ENCODE results near the gene BTNL8.
"Not testable (repeated sequence)": the region's sequence is repeated elsewhere in the genome, so short reads cannot be mapped to it uniquely, and the experiment has no call there.

Gene BTNL8

GRCh38 chr5:180875860-180876426 lies 23.0 kb upstream of the BTNL8 start:
- no peak for DNase-seq

DNA sequence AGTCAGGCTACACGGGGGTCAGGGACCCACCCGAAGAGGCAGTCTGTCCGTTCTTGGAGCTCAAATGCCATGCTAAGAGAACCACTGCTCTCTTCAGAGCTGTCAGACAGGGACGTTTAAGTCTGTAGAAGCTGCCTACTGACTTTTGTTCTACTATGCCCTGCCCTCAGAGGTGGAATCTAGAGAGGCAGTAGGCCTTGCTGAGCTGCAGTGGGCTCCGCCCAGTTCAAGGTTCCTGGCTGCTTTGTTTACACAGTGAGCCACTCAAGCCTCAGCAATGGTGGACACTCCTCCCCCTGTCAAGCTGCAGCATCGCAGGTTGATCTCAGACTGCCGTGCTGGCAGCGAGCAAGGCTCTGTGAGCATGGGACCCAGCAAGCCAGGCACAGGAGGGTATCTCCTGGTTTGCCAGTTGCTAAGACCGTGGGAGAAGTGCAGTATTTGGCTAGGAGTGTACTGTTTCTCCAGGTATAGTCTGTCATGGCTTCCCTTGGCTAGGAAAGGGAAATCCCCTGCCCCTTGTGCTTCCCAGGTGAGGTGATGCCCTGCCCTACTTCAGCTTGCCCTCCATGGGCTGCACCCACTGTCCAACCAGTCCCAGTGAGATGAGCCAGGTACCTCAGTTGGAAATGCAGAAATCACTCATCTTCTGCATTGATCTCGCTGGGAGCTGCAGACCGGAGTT lies 13.0 kb upstream of the BTNL8 start:
- DNase-seq: not testable (repeated sequence)

DNA sequence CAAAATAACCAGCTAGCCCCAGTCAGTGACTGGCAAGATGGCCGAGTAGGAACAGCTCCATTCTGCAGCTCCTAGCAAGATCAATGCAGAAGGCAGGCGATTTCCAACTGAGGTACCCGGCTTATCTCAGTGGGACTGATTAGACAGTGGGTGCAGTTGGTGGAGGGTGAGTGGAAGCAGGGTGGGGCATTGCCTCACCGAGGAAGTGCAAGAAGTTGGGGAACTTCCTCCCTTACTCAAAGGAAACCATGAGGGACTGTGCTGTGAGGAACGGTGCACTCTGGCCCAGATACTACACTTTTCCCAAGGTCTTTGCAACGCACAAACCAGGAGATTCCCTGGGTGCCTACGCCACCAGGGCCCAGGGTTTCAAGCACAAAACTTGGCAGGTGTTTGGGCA lies 9.6 kb upstream of the BTNL8 start:
- DNase-seq: no peak

DNA sequence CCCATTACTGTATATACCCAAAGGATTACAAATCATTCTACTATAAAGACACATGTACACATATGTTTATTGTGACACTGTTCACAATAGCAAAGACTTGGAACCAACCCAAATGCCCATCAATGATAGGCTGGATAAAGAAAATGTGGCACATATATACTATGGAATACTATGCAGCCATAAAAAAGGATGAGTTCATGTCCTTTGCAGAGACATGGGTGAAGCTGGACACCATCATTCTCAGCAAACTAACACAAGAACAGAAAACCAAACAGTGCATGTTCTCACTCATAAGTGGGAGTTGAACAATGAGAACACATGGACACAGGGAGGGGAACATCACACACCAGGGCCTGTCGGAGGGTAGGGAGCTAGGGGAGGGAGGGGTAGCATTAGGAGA lies 3.6 kb upstream of the BTNL8 start:
- DNase-seq: not testable (repeated sequence)

GRCh38 chr5:180900178-180900577 lies 1.2 kb downstream of the BTNL8 start:
- no peak for DNase-seq

- no peak for DNase-seq
Observed at GRCh38 chr5:180901319-180902009, 2.5 kb downstream of the BTNL8 start.

DNA sequence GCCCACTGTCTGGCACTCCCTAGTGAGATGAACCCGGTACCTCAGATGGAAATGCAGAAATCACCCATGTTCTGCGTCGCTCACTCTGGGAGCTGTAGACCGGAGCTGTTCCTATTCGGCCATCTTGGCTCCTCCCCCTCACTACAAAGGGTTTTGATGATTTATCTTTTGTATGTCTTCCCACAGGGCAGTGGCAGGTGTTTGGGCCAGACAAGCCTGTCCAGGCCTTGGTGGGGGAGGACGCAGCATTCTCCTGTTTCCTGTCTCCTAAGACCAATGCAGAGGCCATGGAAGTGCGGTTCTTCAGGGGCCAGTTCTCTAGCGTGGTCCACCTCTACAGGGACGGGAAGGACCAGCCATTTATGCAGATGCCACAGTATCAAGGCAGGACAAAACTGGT lies 9.4 kb downstream of the BTNL8 start:
- DNase-seq: no peak

- no peak for DNase-seq
Observed at GRCh38 chr5:180908998-180909731, 10.2 kb downstream of the BTNL8 start.

- DNase-seq: no peak
Observed at GRCh38 chr5:180909782-180910181, 10.8 kb downstream of the BTNL8 start.

DNA sequence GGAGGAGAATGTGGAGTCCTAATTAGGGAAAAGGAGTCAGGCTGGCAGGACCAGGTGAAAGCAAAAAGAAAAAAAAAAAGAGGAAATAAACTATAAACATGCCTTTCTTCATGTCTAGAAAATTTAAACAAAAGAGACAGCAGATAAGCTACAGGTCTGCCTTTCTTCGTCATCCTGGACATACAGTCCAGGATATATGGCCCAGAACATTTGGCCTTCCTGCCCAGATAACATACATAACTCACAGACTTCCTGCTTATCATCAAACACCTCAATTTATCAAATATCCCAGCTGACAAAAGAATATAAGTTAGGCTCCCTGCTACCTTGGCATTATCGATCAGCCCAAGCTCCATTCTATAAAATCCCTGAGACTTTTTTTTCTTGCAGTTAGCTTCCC lies 11.2 kb downstream of the BTNL8 start:
- DNase-seq: no peak

DNA sequence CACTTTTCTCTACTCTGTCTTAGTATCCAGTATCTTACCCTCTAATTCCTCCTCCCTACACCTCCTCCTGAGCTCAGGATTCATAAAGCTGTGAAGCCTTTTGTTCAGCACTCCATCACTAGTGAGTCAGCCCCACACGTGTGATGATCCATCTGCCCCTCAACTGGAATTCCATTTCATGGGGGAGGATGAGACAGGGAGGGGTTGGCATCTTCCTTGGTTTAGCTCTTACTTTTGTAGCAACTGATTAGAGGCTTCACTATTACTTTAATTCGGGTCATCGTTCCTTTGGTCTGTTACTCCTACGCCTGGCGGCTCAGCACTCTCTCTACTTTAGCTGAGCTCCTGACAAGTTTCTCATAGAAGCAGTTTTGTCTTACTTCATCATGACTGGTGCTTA lies 11.8 kb downstream of the BTNL8 start:
- DNase-seq: no peak

DNA sequence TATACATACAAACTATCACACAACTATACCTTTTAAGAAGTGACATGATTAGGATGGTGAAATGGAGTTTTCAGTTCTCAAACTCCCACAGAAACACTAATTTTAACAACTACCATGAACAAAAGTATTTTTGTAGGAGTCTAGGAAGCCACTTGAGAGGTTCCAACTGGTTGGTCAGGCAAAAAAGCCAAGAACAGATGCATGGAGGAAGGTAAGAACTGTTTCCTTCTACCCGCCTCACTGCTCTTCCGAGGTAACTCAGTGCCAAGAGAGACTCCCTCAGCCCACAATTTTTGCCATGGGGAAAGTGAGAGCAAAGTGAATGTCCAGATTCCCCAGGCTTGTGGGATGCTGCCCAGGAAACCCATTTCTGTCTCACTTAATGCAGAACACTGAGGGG lies 15.7 kb downstream of the BTNL8 start:
- DNase-seq: no peak

GRCh38 chr5:180915924-180916323 lies 17.0 kb downstream of the BTNL8 start:
- no peak for DNase-seq

GRCh38 chr5:180918380-180918779 lies 19.4 kb downstream of the BTNL8 start:
- DNase-seq: no peak

DNA sequence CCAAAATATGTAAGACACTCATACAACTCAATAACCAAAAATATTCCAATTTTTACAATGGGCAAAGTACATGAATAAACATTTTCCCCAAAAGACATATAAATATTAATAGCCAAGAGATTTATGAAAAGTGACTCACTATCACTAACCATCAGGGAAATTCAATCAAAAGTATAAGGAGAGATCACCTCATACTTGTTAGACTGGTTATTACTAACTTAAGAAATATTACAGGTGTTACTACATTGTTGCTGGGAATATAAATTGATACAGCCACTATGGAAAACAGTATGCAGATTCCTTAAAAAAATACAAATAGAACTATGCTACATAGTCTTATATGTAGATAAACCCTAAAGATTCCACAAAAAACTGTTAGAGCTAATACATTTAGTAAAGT lies 21.8 kb downstream of the BTNL8 start:
- no peak for DNase-seq

DNA sequence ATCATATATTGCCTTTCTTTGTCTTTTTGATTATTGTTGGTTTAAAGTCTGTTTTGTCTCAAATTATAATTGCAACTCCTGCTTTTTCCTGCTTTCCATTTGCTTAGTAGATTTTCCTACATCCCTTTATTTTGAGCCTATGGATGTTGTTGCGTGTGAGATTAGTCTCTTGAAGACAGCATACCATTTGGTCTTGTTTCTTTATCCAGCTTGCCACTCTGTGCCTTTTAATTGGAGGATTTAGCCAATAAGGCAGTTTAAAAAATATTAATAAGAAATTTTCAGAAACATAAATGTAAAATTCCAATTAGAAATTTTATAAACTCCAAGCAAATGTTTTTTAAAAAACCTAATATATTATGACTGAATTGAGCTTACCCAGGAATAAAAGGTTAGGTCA lies 24.0 kb downstream of the BTNL8 start:
- DNase-seq: no peak

DNA sequence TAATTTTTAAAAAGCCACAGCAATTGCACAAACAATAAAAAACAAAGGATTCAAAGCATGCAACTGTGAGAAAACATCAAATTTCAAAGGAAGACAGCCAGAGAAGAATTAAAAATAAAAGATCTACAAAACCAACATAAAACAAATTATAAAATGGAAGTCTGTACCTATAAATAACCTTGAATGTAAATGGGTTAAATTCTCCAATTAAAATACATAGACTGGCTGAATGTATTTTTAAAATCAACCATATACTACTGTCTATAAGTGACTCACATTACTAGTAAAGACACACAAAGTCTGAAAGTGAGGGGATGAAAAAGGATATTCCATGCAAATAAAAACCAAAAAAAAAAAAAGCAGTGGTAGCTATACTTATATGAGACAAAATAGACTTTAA lies 33.7 kb downstream of the BTNL8 start:
- no peak for DNase-seq

DNA sequence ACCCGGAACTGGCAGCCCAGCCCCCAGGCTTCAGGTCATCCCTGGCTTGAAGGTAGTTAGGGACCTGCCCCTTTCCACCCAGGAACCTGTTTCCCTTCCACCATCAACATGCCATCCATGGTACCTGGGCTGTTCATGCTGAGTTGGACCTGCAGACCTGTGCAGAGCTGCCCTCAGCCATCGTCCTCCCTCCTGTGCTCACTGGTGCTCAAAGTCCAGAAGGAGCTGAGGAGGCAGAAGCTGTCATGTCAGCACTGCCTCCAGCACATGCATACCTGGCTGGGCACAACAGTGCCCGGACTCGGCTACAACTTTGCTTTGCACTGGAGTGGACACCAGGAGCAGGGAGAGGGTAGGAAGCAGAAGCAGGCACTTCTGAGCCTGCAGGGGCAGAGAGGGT lies 36.2 kb downstream of the BTNL8 start:
- DNase-seq: no peak

GRCh38 chr5:180938294-180938693 lies 39.3 kb downstream of the BTNL8 start:
- no peak for DNase-seq

- DNase-seq: no peak
Observed at GRCh38 chr5:180950291-180950949, 51.5 kb downstream of the BTNL8 start.

- no peak for DNase-seq
Observed at GRCh38 chr5:180959661-180960060, 60.7 kb downstream of the BTNL8 start.

- DNase-seq: no peak
Observed at GRCh38 chr5:180960209-180960608, 61.2 kb downstream of the BTNL8 start.

DNA sequence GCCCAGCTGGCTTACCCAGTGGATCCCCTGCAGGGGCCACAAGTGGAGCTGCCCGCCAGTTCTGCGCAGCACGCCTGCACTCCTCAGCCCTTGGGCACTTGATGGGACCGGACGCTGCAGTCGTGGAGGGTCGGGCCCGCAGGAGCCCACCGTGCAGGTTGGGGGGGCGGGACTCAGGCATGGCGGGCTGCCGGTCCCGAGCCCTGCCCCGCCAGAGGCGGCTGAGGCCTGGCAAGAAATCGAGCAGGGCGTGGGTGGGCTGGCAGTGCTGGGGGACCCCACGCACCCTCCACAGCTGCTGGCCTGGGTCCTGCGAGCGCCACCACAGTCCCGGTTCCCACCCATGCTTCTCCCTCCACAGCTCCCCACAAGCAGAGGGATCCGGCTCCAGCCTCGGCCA lies 70.4 kb downstream of the BTNL8 start:
- DNase-seq: no peak

All from C1 segment of cervical spinal cord (tissue), 14 donors.